ENCODE results near the gene NCOA3.

DNA sequence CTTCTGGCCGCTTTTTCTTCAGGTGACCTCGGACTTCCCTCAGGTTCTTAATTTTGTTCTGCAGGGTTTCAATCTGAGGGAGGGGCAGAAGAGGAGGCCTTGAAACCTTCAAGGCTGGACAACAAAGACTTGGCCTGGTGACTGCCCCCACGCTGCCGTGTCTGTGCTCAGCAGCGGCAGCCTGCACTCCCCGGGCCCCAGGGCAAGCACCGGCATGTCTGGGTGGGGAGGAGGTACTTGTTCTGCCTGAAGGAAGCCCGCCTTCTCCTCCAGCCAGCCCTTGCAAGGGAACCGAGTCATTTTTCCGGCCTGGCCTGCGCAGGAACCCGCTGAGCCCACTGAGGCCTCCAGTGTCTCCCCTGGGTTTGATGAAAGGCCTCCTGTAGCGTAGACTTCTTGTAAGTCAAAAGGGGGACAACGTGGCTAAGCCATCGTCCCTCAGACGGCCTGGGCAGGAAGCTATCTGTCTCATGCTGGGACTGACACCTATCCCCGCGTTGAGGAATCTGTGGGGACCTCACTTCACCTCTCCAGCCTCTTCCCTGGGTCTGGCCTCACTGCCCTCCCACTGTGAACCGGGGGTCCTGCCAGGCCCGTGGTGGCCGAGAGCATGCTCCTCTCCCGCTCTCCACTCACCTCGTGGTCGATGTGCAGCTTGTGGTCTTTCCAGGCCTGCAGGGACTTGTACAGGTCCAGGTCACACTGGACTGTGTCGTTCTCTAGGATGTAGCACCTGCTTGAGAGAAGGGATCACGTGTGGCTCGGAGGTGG is 163.7 kb downstream of the NCOA3 start:
- TF ChIP-seq POLR2AphosphoS5 (IDR thresholded peaks at IDR 0.05; ENCODE audit: low read depth, low read length) (no peak), YY1 (IDR thresholded peaks at IDR 0.05; ENCODE audit: low read depth) (no peak), SIN3A (IDR thresholded peaks at IDR 0.05; ENCODE audit: borderline replicate concordance, low read depth, low read length) (no peak), EP300 (IDR thresholded peaks at IDR 0.05; ENCODE audit: borderline replicate concordance in 1 of 2, low read depth in 1 of 2, low read length in 1 of 2) (no peak), RXRA (IDR thresholded peaks at IDR 0.05; ENCODE audit: borderline replicate concordance, low read depth) (no peak)
- TF ChIP-seq, protein P1, sequence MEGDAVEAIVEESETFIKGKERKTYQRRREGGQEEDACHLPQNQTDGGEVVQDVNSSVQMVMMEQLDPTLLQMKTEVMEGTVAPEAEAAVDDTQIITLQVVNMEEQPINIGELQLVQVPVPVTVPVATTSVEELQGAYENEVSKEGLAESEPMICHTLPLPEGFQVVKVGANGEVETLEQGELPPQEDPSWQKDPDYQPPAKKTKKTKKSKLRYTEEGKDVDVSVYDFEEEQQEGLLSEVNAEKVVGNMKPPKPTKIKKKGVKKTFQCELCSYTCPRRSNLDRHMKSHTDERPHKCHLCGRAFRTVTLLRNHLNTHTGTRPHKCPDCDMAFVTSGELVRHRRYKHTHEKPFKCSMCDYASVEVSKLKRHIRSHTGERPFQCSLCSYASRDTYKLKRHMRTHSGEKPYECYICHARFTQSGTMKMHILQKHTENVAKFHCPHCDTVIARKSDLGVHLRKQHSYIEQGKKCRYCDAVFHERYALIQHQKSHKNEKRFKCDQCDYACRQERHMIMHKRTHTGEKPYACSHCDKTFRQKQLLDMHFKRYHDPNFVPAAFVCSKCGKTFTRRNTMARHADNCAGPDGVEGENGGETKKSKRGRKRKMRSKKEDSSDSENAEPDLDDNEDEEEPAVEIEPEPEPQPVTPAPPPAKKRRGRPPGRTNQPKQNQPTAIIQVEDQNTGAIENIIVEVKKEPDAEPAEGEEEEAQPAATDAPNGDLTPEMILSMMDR (IDR thresholded peaks at IDR 0.05), result no peak
- TF ChIP-seq, protein P2, sequence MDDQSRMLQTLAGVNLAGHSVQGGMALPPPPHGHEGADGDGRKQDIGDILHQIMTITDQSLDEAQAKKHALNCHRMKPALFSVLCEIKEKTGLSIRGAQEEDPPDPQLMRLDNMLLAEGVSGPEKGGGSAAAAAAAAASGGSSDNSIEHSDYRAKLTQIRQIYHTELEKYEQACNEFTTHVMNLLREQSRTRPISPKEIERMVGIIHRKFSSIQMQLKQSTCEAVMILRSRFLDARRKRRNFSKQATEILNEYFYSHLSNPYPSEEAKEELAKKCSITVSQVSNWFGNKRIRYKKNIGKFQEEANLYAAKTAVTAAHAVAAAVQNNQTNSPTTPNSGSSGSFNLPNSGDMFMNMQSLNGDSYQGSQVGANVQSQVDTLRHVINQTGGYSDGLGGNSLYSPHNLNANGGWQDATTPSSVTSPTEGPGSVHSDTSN (IDR thresholded peaks at IDR 0.05), result no peak
- TF ChIP-seq, protein P3, sequence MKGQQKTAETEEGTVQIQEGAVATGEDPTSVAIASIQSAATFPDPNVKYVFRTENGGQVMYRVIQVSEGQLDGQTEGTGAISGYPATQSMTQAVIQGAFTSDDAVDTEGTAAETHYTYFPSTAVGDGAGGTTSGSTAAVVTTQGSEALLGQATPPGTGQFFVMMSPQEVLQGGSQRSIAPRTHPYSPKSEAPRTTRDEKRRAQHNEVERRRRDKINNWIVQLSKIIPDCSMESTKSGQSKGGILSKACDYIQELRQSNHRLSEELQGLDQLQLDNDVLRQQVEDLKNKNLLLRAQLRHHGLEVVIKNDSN (IDR thresholded peaks at IDR 0.05; ENCODE audit: borderline replicate concordance, low read depth), result no peak

Measured in SK-N-SH (cell line).